Iris pigment epithelial cell (primary cell): ENCODE results near the gene ARRB1.

Experiments
- DNase-seq: peaks from one replicate; pipeline ENCODE4 v3.0.0-alpha.2; 2011; ENCODE audit warnings: low read depth

Gene ARRB1

GRCh38 chr11:75254326-75254725 lies 97.1 kb downstream of the ARRB1 start:
- DNase-seq = no peak

DNA sequence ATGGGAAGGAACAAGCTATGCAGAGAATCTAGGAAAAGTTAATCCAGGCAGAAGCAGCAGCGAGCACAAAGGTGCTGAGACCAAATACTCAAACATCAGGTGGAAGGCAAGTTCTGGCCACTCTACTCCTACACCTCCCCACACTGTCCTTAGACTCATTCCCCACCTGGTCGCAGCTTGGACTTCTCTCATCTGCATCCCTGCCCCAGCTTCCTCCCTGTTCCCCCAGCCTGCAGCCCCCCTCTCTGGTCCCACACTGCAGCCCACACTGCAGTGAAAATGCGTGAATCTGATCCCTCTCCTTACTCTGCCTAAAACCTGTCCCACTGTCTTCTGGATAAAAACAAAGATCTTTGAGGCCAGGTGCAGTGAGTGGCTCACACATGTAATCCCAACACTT lies 101.8 kb downstream of the ARRB1 start:
- no peak for DNase-seq

DNA sequence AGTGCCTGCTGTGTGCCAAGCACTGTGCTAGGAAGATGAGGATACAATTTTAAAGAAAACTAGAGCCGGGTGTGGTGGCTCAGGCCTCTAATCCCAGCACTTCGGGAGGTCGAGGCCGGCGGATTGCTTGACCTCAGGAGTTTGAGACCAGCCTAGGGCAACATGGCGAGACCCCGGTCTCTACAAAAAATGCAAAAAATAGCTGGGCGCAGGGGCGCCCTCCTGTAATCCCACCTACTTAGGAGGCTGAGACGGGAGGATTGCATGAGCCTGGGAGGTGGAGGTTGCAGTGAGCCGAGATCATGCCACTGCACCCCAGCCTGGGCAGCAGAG lies 102.6 kb downstream of the ARRB1 start:
- DNase-seq = no peak

- no peak for DNase-seq
Measured at GRCh38 chr11:75246671-75247350, 104.7 kb downstream of the ARRB1 start.

DNA sequence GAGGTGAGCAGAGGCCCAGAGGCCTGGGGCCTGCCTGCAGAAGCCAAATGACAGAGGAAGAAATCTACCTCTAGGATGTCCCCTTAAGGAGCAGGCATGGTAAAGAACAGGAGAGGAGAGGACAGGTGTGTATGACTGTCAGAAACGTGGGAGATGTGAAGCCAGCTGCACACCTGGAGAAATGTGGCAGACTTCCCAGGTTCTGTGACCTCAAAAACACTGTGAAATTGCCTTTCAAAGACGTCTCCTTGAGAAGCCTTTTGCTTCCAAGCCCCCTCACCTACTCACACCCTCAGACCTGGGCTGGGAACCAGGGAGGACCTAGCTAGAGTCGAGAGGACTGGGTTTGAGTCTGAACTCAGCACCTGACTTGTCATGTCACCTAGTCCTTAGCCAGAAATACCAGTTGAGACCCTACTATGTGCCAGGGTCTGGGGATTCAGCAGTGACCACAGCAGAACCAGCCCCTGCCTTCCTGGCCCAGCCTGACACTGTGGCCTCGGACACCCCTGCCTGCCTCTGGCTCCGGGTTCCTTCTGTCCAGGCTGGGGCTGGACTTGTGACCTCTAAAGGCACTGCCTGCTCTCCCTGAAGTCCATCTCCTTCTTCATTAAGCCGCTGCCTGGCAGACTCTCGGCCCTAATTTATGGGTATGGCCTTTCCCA lies 105.3 kb downstream of the ARRB1 start:
- no peak for DNase-seq

DNA sequence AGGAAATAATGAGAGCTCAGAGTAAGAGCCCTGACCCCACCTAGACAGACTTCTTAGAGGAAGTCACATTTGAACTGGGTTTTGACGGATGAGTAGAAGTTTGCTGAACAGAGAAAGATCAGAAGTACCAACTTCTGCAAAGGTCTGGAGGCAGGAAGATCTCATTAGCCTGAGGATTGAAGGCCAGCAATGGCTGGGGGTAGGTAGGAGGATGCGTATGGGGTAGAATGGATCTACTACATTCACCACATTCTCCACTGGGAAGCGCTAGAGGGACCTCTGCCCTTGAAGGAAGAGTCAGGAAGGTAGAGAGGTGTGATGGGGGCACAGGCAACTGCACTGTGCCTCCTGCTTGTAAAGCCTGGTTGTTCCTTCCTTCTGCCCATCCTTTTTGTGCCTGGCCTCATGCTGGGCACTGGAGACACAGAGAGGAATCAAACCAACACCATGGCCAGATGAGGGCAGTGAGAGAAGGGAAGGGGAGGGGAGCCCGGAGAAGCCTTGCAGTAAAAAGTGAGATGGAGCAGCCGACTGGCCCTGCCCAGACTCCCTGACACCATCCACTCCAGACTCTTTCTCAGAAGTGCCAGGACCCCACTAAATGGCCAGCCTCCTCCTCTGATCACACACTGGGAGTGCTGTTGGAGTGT lies 106.0 kb downstream of the ARRB1 start:
- DNase-seq = no peak

GRCh38 chr11:75244052-75244814 lies 107.2 kb downstream of the ARRB1 start:
- DNase-seq = no peak

DNA sequence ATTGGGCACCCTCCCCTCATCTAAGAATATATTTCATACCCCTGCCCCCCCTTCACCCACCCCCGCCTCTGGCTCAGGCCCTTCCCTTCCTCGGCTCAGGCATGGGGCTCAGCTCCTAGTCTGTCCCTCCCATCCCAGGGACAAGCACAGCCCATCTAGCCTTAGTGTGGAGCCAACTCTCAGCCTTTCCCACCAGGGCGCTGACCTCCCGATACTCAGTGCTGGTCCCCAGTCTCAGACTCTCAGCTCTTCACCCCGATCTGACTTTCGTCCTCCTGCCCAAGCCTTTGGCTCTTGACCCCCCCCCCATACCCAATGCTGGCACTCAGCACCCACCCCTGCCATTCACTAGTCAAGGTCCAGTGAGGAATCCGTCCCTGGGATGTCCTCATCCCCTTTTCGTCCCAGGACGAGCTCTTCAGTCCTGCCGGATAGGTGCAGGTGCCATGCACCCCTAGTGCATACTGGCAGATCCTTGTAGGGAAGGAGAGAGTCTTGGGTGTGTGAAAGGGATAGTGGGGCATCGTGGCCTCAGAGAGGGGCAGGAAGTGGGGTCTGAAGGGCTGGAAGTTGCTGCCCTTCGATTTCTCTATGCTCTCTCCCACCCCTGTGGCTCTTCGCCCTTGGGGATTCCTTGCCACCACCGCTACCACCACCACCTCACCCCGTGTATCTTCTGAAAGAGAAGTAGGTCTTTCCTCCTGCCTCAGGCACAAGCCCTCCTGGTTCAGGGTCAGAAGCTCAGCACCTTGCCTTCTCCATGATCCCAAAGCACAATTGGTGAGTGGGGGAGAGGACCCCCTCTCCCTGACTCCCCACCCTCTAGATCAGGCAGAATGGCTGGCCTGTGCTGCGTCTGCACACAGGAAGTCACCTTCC lies 108.5 kb downstream of the ARRB1 start:
- no peak for DNase-seq

GRCh38 chr11:75241906-75242644 lies 109.4 kb downstream of the ARRB1 start:
- DNase-seq = no peak

- peak; percentile 83 for DNase-seq
Measured at GRCh38 chr11:75241036-75241905, 110.2 kb downstream of the ARRB1 start.

DNA sequence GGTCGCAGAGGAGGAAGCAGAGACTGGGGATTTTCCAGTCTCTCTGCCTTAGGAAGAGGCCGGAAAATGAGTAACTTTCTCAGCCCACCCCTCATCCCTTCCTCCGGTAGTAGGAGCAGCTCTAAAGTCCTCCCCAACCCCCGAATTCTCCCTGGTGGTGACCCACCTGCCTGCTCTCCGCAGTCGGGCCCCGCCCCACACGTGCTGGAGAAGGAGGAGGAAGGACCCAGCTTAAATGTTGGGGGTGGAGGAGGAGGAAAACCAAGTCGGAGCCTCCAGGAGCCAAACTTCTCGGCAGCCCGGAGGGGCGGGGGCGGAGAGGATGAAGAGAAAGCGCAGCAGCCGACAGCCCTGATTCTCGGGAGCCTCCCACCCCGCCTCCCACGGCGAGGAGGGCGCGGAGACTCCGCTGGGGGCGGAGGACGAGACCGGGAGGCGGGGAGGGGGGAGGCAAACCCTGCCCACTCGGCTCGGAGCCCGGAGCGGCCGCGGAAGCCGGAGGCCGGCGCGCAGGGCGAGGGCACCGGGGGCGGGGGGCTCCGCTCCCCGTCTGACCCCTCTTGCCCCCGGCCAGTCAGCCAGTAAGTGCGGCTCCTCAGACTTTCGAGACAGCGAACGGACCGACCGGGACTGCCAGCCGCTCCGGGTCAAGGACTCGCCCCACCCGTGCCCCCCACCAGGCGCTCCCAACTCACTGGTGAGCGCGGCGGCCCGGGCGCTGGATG lies 111.0 kb downstream of the ARRB1 start, which contains the start of gene TPBGL:
TSS of gene TPBGL (plus strand) at position 464 of the 725 bp plus-strand sequence. CDS start 276 bp downstream, outside the sequence.
- peak; percentile 6 for DNase-seq

DNA sequence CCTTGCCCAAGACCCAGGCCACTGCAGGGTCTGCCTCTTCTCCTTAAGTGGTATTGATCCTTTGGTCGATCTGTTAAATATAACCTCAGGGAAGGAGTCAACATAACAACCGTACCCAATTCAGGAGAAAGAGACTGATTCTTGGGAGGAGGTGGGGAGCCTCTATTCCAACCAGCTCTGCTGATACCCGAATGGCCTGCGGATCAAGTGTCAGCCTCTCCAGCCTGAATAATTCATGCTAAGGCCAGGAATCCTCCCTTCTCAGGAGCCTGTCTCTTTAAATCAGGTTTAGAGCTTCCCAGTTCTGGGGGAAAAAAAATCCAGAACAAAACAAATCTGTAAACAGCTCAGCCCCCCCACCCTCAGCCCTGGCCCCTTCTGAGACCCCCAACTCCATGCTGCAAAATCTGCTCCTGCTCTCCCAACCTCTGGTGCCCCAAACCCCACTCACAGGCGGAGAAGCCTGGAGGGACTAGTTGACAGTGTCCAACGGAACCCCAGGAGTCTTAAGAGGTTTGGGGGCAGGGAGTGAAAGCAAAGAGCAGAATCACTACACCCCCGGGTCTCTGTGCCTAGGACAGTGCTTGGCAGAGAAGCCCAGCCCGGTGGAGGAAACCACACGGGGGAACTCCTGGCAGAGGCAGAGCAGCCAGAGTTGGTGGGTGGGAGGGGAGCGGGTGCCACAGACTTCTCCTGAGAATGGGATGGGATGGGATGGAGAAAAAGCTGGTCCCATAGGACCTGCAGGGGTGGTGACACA lies 111.8 kb downstream of the ARRB1 start:
- no peak for DNase-seq

DNA sequence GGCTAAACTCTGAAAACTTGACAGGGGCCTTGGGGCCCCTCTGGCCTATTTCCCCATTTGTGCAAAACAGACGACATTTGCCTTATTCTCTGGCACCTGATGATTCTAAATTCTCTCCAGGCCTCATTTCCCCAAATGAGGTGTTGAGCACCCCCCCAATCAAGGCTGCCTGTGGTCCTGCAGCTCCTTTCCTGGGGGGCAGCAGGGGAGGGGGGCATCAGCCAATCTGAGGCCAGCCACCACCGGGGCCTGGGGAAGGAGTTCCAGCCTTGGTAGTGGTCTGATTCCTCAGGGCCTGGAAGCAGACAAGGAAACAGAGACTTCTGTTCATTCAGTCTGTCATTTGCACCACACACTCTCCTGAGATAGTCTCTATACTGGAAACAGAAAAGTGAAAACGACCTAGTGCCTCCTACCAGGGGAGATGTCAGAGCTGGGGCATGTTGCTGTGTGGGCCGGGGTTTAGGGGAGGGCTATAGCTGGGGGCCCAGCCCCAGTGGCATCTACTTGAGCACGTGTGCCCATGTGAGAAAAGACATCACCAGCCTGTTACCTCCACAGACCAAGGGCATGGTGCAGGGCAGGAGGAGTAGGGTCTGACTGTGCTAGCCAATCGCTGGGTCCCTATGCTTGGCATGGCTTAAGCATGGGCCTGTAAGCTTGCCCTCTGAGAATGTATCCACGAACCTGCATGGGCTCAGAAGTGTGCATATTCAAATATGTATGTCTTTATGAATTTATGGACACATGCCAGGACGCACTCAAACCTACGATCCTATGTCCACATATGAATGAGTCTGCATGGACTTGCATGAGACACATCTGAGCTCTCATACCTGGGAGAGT lies 112.6 kb downstream of the ARRB1 start:
- DNase-seq = no peak

DNA sequence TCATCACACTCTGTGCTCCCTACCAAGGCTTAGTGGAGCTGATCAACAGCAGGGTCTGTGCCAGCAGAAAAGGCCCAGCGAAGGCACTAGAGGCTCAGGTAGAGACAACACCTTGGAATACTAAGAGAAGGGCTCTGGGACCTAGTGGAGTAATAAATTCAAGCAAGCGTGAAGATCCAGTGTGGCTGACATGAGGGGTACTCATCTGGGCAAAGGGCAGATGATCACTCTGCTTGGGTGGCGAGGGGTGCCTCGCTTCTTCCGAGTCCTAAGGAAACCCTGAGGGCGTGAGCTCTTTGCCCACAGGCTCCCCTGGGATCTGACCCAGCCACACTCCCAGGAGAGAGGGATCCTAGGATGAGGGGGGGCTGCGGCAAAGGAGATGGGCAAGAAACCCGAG lies 114.4 kb downstream of the ARRB1 start:
- DNase-seq = no peak

DNA sequence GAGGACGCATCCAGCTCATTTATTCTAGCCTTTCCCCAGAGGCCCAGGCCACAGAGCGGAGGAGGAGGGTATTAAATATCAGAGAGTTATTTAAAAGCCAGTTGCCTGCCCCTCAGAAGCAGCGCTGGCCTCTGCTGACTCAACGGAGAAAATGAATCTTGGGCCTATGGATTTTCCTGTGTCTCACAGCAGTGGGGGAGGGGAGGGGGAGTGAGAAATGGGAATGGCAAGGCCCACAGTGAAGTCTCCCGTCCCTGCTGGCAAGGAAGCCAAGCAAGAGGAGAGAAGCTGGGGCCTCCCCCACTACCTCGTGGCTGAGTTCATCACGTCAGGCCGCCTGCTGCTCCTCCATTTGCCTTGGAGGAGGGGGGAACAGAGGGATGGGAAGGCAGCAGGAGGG lies 115.4 kb downstream of the ARRB1 start:
- no peak for DNase-seq

- peak; percentile 57 for DNase-seq
Measured at GRCh38 chr11:75233754-75234172, 117.7 kb downstream of the ARRB1 start.

- no peak for DNase-seq
Measured at GRCh38 chr11:75230621-75231020, 120.8 kb downstream of the ARRB1 start.
